Limb (tissue), 2 donors: ENCODE results near the gene BRAF.
"Not testable (repeated sequence)": the region's sequence is repeated elsewhere in the genome, so short reads cannot be mapped to it uniquely, and the experiment has no call there.

Source experiments
- DNase-seq, 2 donors: peaks; one replicate each; pipeline ENCODE4 v3.0.0-alpha.2; 2016; ENCODE audit errors: extremely low spot score in 2 of 2

Gene BRAF

GRCh38 chr7:140924821-140925421 lies at the start of gene BRAF:
Gene BRAF, minus strand, starts transcription at chr7:140924929. Its CDS starts 226 bp downstream, at chr7:140924703.
- peak; percentile 90 to 98 for DNase-seq

- DNase-seq = no peak
Observed at GRCh38 chr7:140972876-140973829, 48.4 kb upstream of the BRAF start.

- no peak for DNase-seq
Observed at GRCh38 chr7:140972344-140972743, 47.6 kb upstream of the BRAF start.

DNA sequence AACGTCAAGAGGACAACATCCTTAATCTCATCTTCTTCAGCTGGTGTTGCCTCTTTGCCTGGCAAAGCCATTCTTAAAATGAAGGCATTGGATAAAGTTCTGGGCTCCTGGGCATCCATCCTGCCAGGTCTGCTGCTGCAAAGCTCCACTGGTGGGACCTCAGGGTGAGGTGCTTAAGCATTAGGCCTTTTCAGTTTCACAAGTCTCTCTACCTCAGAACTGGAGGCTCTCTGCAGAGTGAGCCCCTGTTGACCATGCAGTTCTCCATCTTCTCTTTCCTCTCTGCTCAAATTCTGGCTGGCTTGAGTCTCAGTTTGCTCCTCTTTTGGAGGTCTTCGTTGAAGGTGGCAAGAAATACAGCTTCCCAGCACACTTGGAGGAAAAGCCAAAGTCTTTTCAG lies 42.7 kb upstream of the BRAF start:
- DNase-seq = no peak

DNA sequence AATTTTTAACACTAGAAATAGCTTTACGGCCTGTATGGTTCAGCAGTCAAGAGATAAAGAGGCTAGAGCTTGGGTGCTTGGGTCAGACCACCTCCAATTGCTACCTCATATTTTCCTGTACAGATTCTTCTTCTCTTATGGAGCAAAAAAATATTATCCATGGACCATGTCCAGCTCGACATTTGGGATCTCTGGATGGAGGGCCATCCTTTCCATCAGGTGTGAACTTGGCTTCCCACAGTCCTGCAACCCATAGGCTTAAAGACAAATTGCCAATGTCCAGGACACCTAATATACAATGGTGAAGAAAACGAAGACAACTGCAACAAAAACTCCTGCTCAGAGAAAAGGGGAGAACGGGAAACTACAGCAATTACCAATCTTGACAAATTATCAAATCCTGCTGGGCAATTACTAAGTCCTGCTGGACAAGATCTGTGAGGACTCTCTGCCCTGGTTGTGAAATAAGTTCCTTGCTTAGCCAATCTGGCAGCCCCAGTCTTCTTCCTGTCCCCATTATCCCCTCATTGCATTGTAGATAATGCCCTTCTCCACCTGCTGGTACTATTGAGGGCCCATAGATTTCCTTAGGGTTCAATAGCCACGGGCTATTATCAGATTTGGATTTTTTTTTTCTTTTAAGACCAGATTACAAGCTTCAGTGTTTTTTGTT lies 42.0 kb upstream of the BRAF start:
- no peak for DNase-seq

DNA sequence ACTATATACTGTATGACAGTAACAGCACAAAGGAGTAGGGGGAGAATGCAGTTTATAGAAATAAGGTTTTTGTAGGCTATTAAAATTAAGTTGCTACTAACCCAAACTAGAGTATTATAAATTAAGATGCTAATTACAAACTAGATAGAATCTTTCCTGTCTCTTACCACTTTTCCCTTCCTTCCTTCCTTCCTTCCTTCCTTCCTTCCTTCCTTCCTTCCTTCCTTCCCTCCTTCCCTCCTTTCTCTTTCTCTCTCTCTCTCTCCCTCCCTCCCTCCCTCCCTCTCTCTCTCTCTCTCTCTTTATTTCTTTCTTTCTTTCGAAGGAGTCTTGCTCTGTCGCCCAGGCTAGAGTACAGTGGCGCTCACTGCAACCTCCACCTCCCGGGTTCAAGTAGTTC lies 36.4 kb upstream of the BRAF start:
- no peak for DNase-seq

GRCh38 chr7:140956997-140957396 lies 32.3 kb upstream of the BRAF start:
- DNase-seq = not testable (repeated sequence)

- DNase-seq = no peak
Observed at GRCh38 chr7:140945940-140946339, 21.2 kb upstream of the BRAF start.

DNA sequence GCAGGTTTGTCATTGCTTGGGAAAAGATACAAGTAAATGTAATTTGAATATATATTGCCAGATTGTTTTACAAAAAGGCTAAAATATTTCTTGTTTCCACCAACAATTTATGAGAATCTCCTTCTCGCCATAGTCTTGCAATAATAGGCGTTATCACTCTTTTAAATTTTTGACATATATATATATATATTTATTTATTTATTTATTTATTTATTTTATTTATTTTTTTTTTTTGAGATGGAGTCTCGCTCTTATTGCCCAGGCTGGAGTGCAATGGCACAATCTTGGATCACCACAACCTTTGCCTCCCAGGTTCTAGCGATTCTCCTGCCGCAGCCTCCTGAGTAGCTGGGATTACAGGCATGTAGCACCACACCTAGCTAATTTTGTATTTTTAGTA lies 17.5 kb upstream of the BRAF start:
- DNase-seq = not testable (repeated sequence)

- DNase-seq = no peak
Observed at GRCh38 chr7:140940898-140941297, 16.2 kb upstream of the BRAF start.

DNA sequence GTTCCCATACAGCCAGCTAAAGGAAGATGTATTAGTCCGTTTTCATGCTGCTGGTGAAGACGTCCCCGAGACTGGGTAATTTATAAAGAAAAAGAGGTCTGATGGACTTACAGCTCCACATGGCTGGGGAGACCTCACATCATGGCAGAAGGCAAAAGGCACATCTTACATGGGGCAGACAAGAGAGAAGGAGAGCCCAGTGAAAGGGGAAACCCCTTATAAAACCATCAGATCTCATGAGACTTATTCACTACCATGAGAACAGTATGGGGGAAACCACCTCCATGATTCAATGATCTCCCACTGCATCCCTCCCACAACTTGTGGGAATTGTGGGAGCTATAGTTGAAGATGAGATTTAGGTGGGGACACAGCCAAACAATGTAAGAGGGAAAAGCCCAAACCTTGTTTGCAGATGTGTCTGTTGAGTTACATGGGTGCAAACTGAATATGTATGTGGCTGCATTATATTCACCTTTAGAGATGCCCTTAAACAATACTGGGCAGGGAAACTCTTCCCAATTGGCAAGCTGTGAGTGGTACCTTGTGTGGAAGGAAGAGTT lies 13.1 kb upstream of the BRAF start:
- no peak for DNase-seq

DNA sequence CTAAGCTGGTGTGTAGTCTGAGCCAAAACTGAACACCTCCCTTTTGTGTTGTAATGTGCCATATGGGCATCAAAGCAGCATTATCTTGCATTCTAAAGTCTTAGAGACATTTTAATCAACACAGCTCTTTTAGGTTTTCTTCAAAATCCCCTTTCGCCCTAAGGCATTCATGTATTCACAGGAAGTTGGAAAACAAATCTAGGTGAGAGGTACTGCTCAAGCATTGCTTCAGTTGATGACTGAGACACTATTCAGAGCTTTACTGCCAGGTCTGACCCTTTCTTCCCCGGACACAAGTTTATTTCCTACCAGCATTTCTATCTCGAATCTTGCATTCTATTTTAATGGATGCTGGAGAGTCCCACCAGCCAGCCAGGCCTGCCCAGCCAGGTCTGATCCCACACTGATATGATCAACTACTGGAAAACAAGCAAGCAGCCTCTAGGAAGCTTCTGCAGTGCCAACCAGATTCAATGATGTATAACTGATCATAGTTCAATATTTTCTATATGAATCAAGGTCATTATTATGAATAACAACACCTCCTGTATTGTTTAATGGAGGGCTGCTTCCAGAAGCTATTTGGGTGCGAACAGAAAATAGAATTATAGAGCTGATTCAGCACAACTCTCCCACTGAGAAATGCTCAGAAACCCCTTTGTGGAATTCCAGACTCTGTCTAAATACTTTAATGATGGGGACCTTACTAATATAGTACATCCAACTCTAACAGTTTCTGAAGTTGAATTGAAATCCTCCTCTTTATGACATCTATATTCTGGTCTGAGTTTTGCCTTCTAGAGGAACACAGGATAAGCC lies 4.0 kb upstream of the BRAF start:
- no peak for DNase-seq

- DNase-seq = not testable (repeated sequence)
Observed at GRCh38 chr7:140927945-140928344, 3.2 kb upstream of the BRAF start.

DNA sequence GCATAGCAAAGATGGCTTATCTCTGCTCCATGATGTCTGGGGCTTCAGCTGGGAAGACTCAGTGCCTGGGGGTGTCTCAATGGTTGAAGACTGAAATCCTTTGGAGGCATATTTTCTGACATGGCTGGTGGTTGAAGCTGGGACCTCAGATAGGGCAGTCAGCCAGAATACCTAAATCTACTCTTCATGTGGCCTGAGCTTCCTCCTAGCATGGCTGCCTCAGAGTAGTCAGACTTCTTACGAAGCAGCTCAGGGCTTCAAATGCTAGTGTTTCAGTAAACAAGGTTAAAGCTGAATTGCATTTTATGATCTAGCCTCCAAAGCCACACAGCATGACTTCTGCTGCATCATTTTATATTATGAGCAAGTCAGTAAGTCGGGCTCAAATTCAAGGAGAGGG lies 2.6 kb upstream of the BRAF start:
- no peak for DNase-seq

GRCh38 chr7:140926021-140926817 lies 1.5 kb upstream of the BRAF start:
- no peak for DNase-seq

DNA sequence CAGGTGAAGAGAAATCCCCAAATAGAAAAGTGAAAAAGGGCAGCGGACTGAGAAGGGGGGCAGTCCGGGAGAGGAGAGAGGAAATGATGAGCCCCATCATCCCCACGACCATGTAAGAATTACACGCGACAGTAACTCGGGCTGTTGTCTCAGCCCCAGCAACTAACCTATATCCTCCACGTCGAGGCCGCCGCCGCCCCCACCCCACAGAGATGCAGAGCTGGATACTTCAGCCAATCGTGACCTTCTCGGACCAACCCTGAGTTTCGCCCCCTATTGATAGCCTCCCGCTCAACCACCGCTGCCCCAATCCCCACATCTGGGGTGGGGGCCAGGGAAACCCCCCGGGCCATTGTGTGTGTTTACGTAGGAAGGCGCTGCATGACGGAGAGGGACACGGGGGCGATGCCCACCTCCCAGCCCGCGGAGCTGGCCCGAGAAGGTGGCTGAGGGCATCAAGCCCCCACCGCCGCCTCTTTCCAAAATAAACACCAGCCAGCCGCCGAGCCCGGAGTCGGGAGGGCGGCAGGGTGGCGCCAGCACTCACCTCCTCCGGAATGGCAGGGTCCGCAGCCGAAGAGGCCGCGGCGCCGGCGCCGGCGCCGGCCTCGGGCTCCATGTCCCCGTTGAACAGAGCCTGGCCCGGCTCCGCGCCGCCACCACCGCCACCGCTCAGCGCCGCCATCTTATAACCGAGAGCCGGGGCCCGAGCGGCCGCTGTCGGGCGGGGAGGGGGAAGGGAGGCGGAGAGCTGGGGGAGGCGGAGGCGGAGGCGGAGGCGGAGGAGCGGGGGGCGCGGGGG lies 509 bp downstream of the BRAF start:
- DNase-seq = peak; percentile 81 to 88

- peak; percentile 15 to 44 for DNase-seq
Observed at GRCh38 chr7:140923358-140924006, 1.2 kb downstream of the BRAF start.

- no peak for DNase-seq
Observed at GRCh38 chr7:140922741-140923345, 1.9 kb downstream of the BRAF start.
